Small intestine (tissue), 16 donors: ENCODE data around the gene KRTAP22-2. TPM values are rescaled to one million over a fixed set of nuclear protein-coding genes. Genes with fewer than 3 reads are reported as not detected.

Source experiments
- DNase-seq, 2 donors: peaks; one replicate each; pipeline versions ENCODE4 v3.0.0 to v3.0.0-alpha.2; 2013
- FAIRE-seq: peaks from 2 replicates; lab custom pipeline; 2012; peaks lifted over from hg19 to GRCh38; lab: Jason Lieb, UNC
- H3K27ac ChIP-seq, 3 donors: one replicate each; pipeline ENCODE4 v1.5.1; 2013; ENCODE audit warnings: low read length in 2 of 3, mild to moderate bottlenecking in 2 of 3, control low read depth in 1 of 3, inconsistent platforms in 1 of 3, low read depth in 1 of 3, moderate library complexity in 1 of 3
- H3K27me3 ChIP-seq, 3 donors: one replicate each; pipeline ENCODE4 v1.6.1; 2013; ENCODE audit warnings: low read length in 3 of 3, inconsistent platforms in 1 of 3; ENCODE audit not compliant: control insufficient read depth in 3 of 3, insufficient read depth in 3 of 3
- H3K36me3 ChIP-seq, 3 donors: one replicate each; pipeline ENCODE4 v1.6.1; 2013; ENCODE audit warnings: low read length in 3 of 3, inconsistent platforms in 1 of 3, low read depth in 1 of 3, mild to moderate bottlenecking in 1 of 3, moderate library complexity in 1 of 3; ENCODE audit not compliant: control insufficient read depth in 3 of 3, insufficient read depth in 2 of 3
- H3K4me1 ChIP-seq, 3 donors: one replicate each; pipeline ENCODE4 v1.6.1; 2013; ENCODE audit warnings: low read length in 2 of 3, inconsistent platforms in 1 of 3, low read depth in 1 of 3, mild to moderate bottlenecking in 1 of 3, moderate library complexity in 1 of 3; ENCODE audit not compliant: control insufficient read depth in 3 of 3, insufficient read depth in 2 of 3
- H3K4me3 ChIP-seq, 3 donors: one replicate each; pipeline ENCODE4 v1.5.1; 2013; ENCODE audit warnings: low read length in 3 of 3, control low read depth in 1 of 3, inconsistent platforms in 1 of 3, low read depth in 1 of 3, mild to moderate bottlenecking in 1 of 3, moderate library complexity in 1 of 3
- H3K9me3 ChIP-seq, 2 donors: one replicate each; pipeline ENCODE4 v1.6.1; 2013; ENCODE audit warnings: low read depth in 1 of 2, low read length in 1 of 2; ENCODE audit not compliant: control insufficient read depth in 2 of 2, insufficient read depth in 1 of 2
- WGBS, 3 donors: extraction: QIAGEN DNeasy Blood & Tissue Kit; methylation state at CpG; one replicate each; pipeline ENCODE4 v1.1.7; 2013; 5-methylcytosine and 5-hydroxymethylcytosine counted together
- long read RNA-seq, 10 donors: transcript quantifications; one replicate each; lab custom pipeline, GENCODE V29; 2026
- polyA plus RNA-seq, 4 donors: library from polyadenylated mRNA; stranded (reverse) in 3 of 4; unstranded in 1 of 4; fragments of 200-250 nt in 3 of 4; fragments of 120-200 nt in 1 of 4; gene quantifications; one replicate each; pipeline versions ENCODE4 v1.2.1 to v1.2.3, GENCODE V29; 2013
- donor health status: healthy with polysubstance abuse.
- donor health status: control.
- donor health status: control.
- donor health status: Bipolar disorder and iron deficiency.
- donor health status: healthy.

KRTAP22-2 gene
- not detected for polyA plus RNA-seq
- long read RNA-seq, donor 1, result 0 reads
- long read RNA-seq, donor 2, result 0 reads
- long read RNA-seq, donor 3, result 0 reads
- long read RNA-seq, donor 4, result 0 reads
- long read RNA-seq, donor 5, result 0 reads
- long read RNA-seq, donor 6, result 0 reads
- long read RNA-seq, donor 7, result 0 reads
- long read RNA-seq, donor 8, result 0 reads
- long read RNA-seq, donor 9, result 0 reads
- long read RNA-seq, donor 10, result 0 reads

- no peak for FAIRE-seq
- Histone ChIP-seq H3K27ac (no peak within 1 kb of the TSS), H3K4me3 (no peak within 1 kb of the TSS), H3K9me3 (peaks cover 0 to 2% of the 10 kb centered on the region in 2 donors), H3K27me3 (no peaks in the 10 kb centered on the region), H3K4me1 (no peaks in the 10 kb centered on the region), H3K36me3 (no peaks in the 10 kb centered on the region)
- no peak for DNase-seq
Observed at GRCh38 chr21:30590297-30590696, at the start of gene KRTAP22-2. Gene KRTAP22-2 (minus strand): TSS chr21:30590397.

GRCh38 chr21:30638686-30639085 lies 48.5 kb upstream of the KRTAP22-2 start:
- H3K9me3 ChIP-seq, result no peaks in the 10 kb centered on the region
- no peaks in the 10 kb centered on the region for H3K27me3 ChIP-seq
- FAIRE-seq, result no peak
- H3K27ac ChIP-seq, result no peak overlapping the region
- DNase-seq, result no peak
- 84 to 90% (median 88%) methylated on average over 3 of the region's 3 CpGs for WGBS, 3 donors
- no peaks in the 10 kb centered on the region for H3K4me1 ChIP-seq
- H3K4me3 ChIP-seq, result no peak overlapping the region
- no peaks in the 10 kb centered on the region for H3K36me3 ChIP-seq

GRCh38 chr21:30634906-30635305 lies 44.7 kb upstream of the KRTAP22-2 start, which contains the start of gene KRTAP20-2:
Gene KRTAP20-2 (plus strand): TSS chr21:30635206. CDS start chr21:30635264, 58 bp downstream.
- Histone ChIP-seq H3K9me3 (no peaks in the 10 kb centered on the region), H3K4me3 (no peak within 1 kb of the TSS), H3K27ac (no peak within 1 kb of the TSS), H3K27me3 (no peaks in the 10 kb centered on the region), H3K4me1 (no peaks in the 10 kb centered on the region), H3K36me3 (no peaks in the 10 kb centered on the region)
- DNase-seq, result no peak
- no peak for FAIRE-seq
- 91 to 100% (median 94%) methylated on average over 1 of the region's 1 CpG for WGBS, 3 donors

GRCh38 chr21:30629200-30629599 lies 39.0 kb upstream of the KRTAP22-2 start:
- DNase-seq (no peak), FAIRE-seq (no peak)
- WGBS, 3 donors, result 45 to 57% (median 52%) methylated on average over 1 of the region's 1 CpG
- Histone ChIP-seq H3K27me3 (no peaks in the 10 kb centered on the region), H3K4me3 (no peak overlapping the region), H3K9me3 (peaks cover 0 to 14% of the 10 kb centered on the region in 2 donors), H3K27ac (no peak overlapping the region), H3K4me1 (no peaks in the 10 kb centered on the region), H3K36me3 (no peaks in the 10 kb centered on the region)

GRCh38 chr21:30628109-30628508 lies 37.9 kb upstream of the KRTAP22-2 start:
- Histone ChIP-seq H3K36me3 (no peaks in the 10 kb centered on the region), H3K27me3 (no peaks in the 10 kb centered on the region), H3K27ac (no peak overlapping the region), H3K4me3 (no peak overlapping the region), H3K4me1 (no peaks in the 10 kb centered on the region), H3K9me3 (peaks cover 0 to 14% of the 10 kb centered on the region in 2 donors)
- 67 to 78% (median 78%) methylated on average over 4 of the region's 4 CpGs for whole genome bisulfite sequencing, 3 donors
- FAIRE-seq (no peak), DNase-seq (no peak)

GRCh38 chr21:30625449-30626165 lies 35.4 kb upstream of the KRTAP22-2 start:
- no peaks in the 10 kb centered on the region for H3K36me3 ChIP-seq
- DNase-seq (no peak), FAIRE-seq (no peak)
- peaks cover 0 to 14% of the 10 kb centered on the region in 2 donors for H3K9me3 ChIP-seq
- no peak overlapping the region for H3K4me3 ChIP-seq
- H3K4me1 ChIP-seq, result no peaks in the 10 kb centered on the region
- no peaks in the 10 kb centered on the region for H3K27me3 ChIP-seq
- H3K27ac ChIP-seq, result no peak overlapping the region
- 67 to 74% (median 72%) methylated on average over 4 of the region's 4 CpGs for WGBS, 3 donors

GRCh38 chr21:30623362-30623761 lies 33.2 kb upstream of the KRTAP22-2 start:
- DNase-seq, result no peak
- WGBS, 3 donors, result 89 to 91% (median 89%) methylated on average over 3 of the region's 3 CpGs
- Histone ChIP-seq H3K4me3 (no peak overlapping the region), H3K27me3 (no peaks in the 10 kb centered on the region), H3K4me1 (no peaks in the 10 kb centered on the region), H3K27ac (no peak overlapping the region), H3K9me3 (peaks cover 0 to 14% of the 10 kb centered on the region in 2 donors), H3K36me3 (no peaks in the 10 kb centered on the region)
- no peak for FAIRE-seq

GRCh38 chr21:30620522-30620921 lies 30.3 kb upstream of the KRTAP22-2 start, which contains the start of gene KRTAP20-4:
Gene KRTAP20-4 (plus strand): TSS chr21:30620627.
- 65 to 83% (median 65%) methylated on average over 3 of the region's 3 CpGs for WGBS, 3 donors

More at GRCh38 chr21:30620522-30620921, 30.3 kb upstream of the KRTAP22-2 start, which contains the start of gene KRTAP20-4:
- Histone ChIP-seq H3K4me1 (no peaks in the 10 kb centered on the region), H3K4me3 (no peak within 1 kb of the TSS), H3K27ac (no peak within 1 kb of the TSS), H3K36me3 (no peaks in the 10 kb centered on the region), H3K27me3 (no peaks in the 10 kb centered on the region), H3K9me3 (peaks cover 0 to 12% of the 10 kb centered on the region in 2 donors)
- FAIRE-seq, result no peak
- DNase-seq, result no peak
